IPS-18a (cell line): ENCODE data around the gene PPIL1.
"Not testable (repeated sequence)": the region's sequence is repeated elsewhere in the genome, so short reads cannot be mapped to it uniquely, and the experiment has no call there.

Experiments
- H3K27ac ChIP-seq: one replicate; pipeline ENCODE4 v1.5.1; 2013; ENCODE audit warnings: low read length
- H3K27me3 ChIP-seq: one replicate; pipeline ENCODE4 v1.6.1; 2013; ENCODE audit warnings: mild to moderate bottlenecking, low read length; ENCODE audit not compliant: control insufficient read depth, insufficient read depth
- H3K36me3 ChIP-seq: one replicate; pipeline ENCODE4 v1.6.1; 2013; ENCODE audit warnings: low read depth, low read length; ENCODE audit not compliant: control insufficient read depth
- H3K4me1 ChIP-seq: one replicate; pipeline ENCODE4 v1.6.1; 2013; ENCODE audit warnings: low read depth, low read length; ENCODE audit not compliant: control insufficient read depth
- H3K4me3 ChIP-seq: one replicate; pipeline ENCODE4 v1.5.1; 2013; ENCODE audit warnings: low read length
- H3K9ac ChIP-seq: one replicate; pipeline ENCODE4 v1.6.1; 2013; ENCODE audit warnings: mild to moderate bottlenecking, low read length, moderate library complexity
- H3K9me3 ChIP-seq: one replicate; pipeline ENCODE4 v1.6.1; 2013; ENCODE audit warnings: low read depth, low read length; ENCODE audit not compliant: control insufficient read depth

Gene PPIL1

GRCh38 chr6:36908747-36909146, 34.1 kb upstream of the PPIL1 start:
- Histone ChIP-seq H3K27me3 (no peaks in the 10 kb centered on the region), H3K4me3 (no peak overlapping the region), H3K9ac (no peak overlapping the region), H3K4me1 (no peaks in the 10 kb centered on the region), H3K27ac (no peak overlapping the region), H3K9me3 (no peaks in the 10 kb centered on the region), H3K36me3 (no peaks in the 10 kb centered on the region)

DNA sequence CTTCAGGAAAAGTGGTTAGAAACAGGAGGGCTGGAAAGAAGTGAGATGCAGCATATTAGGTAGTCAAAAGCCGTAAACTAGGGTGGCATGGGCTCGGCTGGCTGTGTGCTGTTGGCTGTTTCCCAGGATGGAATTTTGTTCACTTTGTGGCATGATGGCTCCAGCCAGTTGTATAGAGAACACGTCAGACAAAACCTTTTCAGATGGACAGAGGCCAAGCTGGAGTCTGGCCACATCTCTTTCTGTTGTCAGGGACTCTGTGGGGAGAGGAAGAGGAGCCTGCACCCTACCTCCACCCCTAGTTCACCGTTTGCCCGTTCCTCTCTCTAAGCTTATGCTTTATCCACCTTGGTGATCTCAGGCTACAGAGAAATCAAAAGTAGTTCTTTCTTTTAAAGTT, 33.2 kb upstream of the PPIL1 start:
- no peak overlapping the region for H3K9ac ChIP-seq
- no peaks in the 10 kb centered on the region for H3K36me3 ChIP-seq
- H3K27ac ChIP-seq: no peak overlapping the region
- no peaks in the 10 kb centered on the region for H3K9me3 ChIP-seq
- no peaks in the 10 kb centered on the region for H3K27me3 ChIP-seq
- H3K4me3 ChIP-seq: no peak overlapping the region
- no peaks in the 10 kb centered on the region for H3K4me1 ChIP-seq

- Histone ChIP-seq H3K9me3 (no peaks in the 10 kb centered on the region), H3K27ac (no peak overlapping the region), H3K9ac (no peak overlapping the region), H3K4me3 (no peak overlapping the region), H3K36me3 (no peaks in the 10 kb centered on the region), H3K27me3 (no peaks in the 10 kb centered on the region), H3K4me1 (no peaks in the 10 kb centered on the region)
These were observed 32.1 kb upstream of the PPIL1 start for GRCh38 chr6:36906539-36907325.

DNA sequence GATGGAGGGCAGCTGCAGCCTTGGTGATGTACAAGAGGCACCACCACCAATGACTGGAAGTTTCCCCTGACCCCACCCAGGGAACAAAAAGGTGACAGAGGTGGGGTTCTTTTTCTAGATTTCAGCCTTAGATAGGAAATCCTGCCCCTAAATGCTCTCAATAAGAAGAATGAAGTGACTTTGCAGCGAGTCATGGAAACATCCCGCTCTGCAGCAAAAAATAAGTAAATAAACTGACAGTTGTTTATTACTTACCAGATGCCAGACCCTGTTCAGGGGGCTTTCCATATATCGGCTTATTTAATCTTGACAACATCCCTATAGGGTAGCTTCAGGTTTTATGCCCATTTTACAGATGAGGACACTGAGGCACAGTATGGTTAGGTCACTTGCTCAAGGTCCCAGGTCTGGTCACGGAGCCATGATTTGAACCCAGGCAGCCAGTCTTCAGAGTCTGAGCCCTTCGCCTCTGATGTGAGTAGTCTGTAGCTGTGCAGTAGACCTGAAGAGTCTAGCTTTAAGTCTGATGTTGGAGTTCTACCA, 30.3 kb upstream of the PPIL1 start:
- no peak overlapping the region for H3K4me3 ChIP-seq
- no peaks in the 10 kb centered on the region for H3K4me1 ChIP-seq
- no peak overlapping the region for H3K27ac ChIP-seq
- no peaks in the 10 kb centered on the region for H3K27me3 ChIP-seq
- H3K9ac ChIP-seq: no peak overlapping the region
- H3K9me3 ChIP-seq: no peaks in the 10 kb centered on the region
- H3K36me3 ChIP-seq: no peaks in the 10 kb centered on the region

- Histone ChIP-seq H3K4me1 (no peaks in the 10 kb centered on the region), H3K27me3 (no peaks in the 10 kb centered on the region), H3K9ac (no peak overlapping the region), H3K9me3 (no peaks in the 10 kb centered on the region), H3K36me3 (no peaks in the 10 kb centered on the region), H3K4me3 (no peak overlapping the region), H3K27ac (no peak overlapping the region)
These were observed 29.5 kb upstream of the PPIL1 start for GRCh38 chr6:36904114-36904513.

DNA sequence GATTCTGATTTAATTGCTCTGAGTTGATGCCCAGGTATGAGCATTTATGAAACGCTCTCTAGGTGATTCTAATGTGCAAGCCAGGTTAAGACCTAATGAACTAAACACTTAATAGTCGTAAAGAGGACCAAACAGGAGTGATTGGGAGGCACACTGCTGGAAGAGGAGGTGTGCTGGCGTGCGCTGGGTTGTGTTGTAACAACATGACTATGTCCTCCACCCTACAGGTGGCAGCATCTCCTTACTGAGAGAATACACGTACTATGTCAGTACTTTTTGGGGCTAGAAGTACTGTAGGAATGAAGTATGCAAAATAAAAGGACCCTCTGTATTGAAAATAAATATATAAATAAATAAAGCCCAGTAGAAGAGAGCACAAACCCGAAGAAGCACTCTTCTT, 23.0 kb upstream of the PPIL1 start:
- Histone ChIP-seq H3K27me3 (no peaks in the 10 kb centered on the region), H3K9me3 (no peaks in the 10 kb centered on the region), H3K27ac (no peak overlapping the region), H3K4me1 (no peaks in the 10 kb centered on the region), H3K4me3 (no peak overlapping the region), H3K9ac (no peak overlapping the region), H3K36me3 (no peaks in the 10 kb centered on the region)

- no peak overlapping the region for H3K9ac ChIP-seq
- no peaks in the 10 kb centered on the region for H3K27me3 ChIP-seq
- no peak overlapping the region for H3K27ac ChIP-seq
These were observed 19.7 kb upstream of the PPIL1 start for GRCh38 chr6:36893976-36894932.

GRCh38 chr6:36891153-36891552, 16.6 kb upstream of the PPIL1 start:
- not testable (repeated sequence) for H3K4me1 ChIP-seq, H3K9me3 ChIP-seq, H3K27ac ChIP-seq, H3K9ac ChIP-seq, H3K36me3 ChIP-seq, H3K4me3 ChIP-seq, H3K27me3 ChIP-seq

More at GRCh38 chr6:36893976-36894932, 19.7 kb upstream of the PPIL1 start:
- Histone ChIP-seq H3K4me1 (no peaks in the 10 kb centered on the region), H3K9me3 (no peaks in the 10 kb centered on the region), H3K36me3 (no peaks in the 10 kb centered on the region), H3K4me3 (no peak overlapping the region)

DNA sequence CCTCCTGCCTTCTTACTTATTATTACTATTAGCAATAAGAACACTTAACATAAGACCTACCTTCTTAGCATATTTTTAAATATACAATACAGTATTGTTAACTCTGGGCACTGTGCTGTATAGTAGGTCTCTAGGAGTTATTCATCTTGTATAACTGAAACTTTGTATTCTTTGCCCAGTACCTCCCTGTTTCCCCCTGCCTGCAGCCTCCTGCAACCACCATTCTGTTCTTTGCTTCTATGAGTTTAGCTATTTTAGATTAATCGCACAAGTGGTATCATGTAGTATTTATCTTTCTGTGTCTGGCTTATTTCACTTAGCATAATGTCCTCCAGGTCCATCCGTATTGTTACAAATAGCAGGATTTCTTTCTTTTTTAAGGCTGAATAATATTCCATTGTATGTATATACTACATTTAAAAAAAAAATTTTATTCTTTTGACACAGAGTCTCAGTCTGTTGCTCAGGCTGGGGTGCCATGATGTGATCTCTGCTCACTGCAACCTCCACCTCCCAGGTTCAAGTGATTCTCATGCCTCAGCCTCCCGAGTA, 15.6 kb upstream of the PPIL1 start:
- H3K36me3 ChIP-seq: no peaks in the 10 kb centered on the region
- peaks cover 10% of the 10 kb centered on the region for H3K4me1 ChIP-seq
- H3K9ac ChIP-seq: no peak overlapping the region
- H3K4me3 ChIP-seq: no peak overlapping the region
- H3K9me3 ChIP-seq: no peaks in the 10 kb centered on the region
- H3K27ac ChIP-seq: no peak overlapping the region
- no peaks in the 10 kb centered on the region for H3K27me3 ChIP-seq

DNA sequence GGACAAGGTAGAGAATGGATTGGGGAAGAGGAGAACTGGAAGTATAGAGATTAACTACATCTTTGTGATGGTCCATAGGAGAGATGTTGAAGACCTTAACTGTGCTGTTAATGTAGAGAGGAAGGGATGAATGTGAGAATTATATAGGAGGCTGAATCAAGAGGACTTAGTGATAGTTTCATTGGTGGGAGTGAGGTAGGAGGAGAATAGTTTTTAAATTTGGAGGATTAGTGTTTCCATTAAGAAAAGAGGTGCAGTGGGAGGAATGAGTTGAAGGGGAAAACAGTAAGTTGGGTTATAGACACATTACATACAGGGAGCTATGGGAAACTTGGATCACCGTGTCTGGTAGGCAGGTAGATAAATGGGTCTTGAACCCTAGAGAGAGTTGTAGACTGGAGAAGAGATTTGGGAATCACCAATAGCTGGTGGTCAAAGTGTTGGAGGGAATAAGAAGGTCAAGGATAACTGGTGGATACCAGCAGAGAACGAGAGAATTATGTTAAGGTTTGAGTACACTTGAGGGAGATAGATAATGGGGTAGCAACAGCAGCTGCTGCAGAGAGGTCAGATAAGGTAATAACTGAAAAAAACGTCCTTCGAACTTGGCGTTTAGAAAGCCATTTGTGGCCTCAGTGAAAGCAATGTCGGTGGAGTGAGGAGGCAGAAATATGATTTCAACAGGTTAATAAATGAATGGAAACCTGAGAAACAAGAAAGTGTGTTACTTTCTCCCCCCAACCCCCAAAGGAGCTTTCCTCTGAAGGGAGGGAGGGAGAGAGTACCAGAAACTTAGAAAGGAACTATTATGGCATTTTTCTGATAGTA, 14.3 kb upstream of the PPIL1 start:
- Histone ChIP-seq H3K4me3 (no peak overlapping the region), H3K9ac (no peak overlapping the region), H3K4me1 (peaks cover 10% of the 10 kb centered on the region), H3K27me3 (no peaks in the 10 kb centered on the region), H3K27ac (no peak overlapping the region), H3K36me3 (no peaks in the 10 kb centered on the region), H3K9me3 (no peaks in the 10 kb centered on the region)
